Cortex of kidney (tissue), 1 donor: Measurements from ENCODE around the gene MAFB.

ENCODE experiments used
- DNase-seq: peaks from one replicate; lab custom pipeline; 2025; lab: John Stamatoyannopoulos, UW

MAFB gene

DNA sequence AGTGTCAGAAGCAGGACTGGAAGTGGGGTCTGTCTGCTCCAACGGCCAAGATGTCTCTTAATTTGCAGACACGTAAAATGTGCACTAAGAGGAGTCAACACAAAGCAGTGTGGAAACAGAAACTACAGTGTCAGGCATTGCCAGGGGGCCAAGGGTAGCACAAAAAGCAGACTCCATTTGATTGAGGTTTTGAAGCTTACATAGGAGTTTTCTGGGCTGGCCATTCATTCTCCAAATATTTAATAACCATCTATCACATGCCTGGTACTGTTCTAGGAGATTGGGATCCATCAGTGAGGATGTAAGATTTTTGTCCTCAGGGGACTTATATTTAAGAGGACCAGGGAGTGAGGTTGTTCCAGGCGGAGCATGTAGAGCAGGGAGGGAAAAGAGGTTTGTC is 29.5 kb downstream of the MAFB start:
- DNase-seq = no peak

DNA sequence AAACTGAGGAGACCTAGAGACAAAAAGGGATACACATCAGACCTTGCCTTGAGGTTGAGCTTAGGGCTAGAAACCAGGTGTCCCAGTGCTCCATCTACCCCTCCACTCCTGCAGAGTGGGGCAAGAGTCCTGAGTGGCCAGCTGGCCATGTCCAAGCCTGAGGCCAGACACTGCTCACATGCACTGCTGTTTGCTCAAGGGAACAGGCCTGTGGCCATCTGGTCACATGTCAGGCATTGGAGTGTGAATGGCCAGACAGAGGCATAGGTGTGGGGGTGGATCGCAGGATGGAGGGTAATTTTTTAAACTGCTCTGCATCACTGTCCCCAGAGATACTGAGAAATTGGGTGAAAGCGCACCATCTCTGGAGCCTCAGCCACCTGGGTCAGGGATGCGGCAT is 30.5 kb downstream of the MAFB start:
- no peak for DNase-seq

DNA sequence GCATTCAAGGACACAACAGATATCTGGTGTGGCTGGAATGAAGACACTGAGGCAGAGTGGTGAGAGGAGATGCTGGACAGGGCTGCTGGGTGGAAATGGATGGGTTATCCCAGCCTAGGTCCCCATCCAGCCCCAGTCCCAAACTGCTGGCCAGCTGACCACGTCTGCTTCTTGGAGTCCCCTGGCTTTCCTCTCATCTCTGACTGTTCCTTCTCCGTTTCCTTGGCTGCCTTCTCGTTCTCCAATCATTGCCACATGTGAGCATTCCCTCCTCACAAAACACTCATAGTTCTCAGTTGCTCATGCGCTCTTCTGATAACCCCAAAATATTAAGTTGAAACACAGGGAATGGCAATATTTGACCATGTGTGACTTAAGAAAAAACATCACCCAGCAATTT is 31.5 kb downstream of the MAFB start:
- no peak for DNase-seq

DNA sequence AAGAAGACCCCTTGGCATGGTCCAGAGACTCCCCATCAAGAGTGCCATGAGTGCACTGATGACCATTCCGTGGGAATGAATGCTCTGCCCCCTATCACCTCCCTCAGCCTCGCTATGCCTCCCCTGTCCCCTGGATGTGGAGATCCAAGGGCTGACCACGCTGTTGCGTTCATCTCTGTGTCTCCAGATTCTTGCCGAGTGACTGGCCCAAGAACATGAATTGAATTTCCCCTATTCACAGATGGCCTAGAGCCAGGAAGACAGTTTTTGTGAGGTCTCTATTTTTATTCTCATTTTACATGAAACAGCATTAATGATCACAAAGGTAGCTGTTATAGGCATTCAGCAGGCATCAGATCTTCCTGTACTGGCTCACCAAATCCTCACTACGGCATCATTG is 33.6 kb downstream of the MAFB start:
- DNase-seq = no peak

DNA sequence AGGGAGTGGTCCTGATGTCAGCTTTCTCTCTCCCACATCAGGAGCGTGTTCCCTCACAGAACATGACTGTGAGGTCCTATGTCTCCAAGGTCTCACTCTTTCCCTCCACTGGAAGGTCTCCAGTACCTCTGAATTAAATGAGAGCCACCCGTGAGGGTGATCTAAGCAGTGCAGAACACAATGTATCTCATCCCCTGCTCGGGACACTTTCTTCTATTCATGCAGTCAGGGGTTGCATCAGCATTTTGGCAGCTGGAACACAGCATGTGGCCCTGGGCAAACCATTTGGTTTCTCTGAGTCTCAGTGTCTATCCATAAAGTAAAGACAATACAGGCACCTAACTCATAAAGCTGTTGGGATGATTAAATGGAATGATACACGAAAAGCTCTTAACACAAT is 34.2 kb downstream of the MAFB start:
- no peak for DNase-seq

DNA sequence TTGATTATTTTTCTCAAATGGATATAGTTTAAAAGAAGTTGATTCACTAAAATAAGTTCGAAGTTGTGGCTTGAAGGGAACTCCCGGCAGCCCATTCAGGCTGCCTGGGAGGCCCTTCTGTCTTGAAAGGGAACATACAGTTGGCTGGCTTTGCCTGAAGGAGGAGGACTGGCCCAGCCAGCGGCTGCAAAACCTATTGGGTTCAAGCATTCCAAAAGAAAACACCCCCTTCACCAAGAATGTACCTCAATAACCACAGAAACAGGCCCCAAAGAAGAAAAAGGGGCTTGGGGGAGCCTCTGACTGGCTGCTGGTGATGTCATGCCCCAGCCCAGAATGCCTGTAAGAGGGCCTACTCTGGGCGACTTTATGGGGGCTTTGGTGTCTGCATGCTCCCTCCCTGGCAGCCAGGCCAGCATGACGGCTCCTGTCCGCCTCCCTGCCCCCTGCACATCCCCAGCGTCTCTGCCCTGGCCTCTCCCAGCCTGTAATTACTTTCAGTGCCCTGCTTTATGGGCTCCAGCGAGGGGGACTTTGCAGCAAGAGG is 36.5 kb downstream of the MAFB start:
- no peak for DNase-seq

DNA sequence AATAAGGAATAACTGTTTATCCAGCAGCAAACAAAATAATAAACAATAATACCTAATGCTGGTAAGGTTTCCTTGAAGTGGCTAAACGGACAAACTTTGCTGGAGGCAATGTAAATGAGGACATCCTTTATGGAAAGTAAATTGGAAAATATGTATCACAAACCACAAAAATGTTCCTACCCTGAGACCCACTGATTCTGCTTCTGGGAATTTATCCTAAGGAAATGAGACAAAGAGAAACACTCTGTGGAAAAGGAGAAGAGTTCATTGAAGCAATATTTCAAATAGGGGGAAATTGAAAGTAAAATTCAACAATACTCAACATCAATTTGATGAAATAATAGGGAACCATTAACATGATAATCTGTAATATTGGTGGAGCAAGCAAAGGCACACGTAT is 37.9 kb downstream of the MAFB start:
- no peak for DNase-seq

DNA sequence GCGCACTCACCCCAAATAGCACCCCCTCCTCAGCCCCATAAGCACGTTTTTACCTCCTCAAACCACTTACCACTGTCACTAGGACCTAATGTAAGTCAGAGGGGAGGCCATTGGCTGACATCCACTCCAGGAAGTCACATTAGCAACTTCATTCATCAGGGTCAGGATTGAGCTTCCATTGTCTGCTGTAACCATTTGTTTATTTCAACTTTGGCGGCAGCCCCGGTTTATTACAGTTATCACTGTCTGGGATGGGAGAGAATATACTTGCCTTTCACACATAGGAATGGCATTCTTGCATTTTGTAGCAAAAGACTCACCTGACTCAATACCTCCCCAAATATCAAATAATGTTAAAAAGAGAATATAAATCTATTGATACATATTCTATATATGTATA is 38.3 kb downstream of the MAFB start:
- no peak for DNase-seq

DNA sequence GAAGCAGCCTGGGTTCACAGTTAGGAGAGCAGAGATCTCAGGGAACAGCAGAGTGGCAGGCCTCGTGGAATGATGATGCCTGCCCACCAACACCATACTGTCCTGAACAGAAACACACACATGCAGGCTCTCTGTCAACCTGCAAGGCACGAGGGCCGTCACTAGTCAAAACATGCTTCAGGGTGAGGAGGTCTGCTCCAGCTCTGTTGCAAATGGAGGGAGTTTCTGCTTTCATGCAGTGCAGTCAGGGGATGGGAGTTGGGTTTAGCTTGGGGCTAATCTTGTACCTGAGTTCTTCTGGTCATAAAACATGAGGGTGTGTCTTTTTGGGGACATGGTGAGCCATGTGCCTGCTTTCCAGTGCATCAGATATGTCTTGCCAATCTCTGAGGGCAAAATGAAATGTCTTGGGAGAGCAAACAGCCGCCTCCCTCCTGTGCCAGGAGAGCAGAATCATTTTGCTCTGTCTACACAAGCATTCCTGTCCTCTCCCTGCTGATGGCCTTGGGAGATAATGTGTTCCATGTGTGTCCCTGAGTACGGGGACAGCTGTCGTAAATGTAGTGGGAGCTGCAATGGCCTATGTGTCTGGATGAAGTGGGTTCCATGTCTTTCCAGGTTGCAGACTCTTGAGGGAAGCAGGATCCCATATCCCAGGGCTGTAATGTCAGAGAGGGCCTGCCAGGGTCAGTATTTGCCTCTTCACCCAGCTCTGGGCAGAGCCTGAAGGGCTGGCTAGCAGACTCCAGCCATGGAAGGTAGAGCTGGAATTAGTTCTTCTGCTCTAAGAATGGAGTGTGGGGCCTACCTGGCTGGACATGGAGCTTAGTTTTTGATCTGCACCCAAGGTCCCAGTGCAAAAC is 40.6 kb downstream of the MAFB start:
- no peak for DNase-seq

DNA sequence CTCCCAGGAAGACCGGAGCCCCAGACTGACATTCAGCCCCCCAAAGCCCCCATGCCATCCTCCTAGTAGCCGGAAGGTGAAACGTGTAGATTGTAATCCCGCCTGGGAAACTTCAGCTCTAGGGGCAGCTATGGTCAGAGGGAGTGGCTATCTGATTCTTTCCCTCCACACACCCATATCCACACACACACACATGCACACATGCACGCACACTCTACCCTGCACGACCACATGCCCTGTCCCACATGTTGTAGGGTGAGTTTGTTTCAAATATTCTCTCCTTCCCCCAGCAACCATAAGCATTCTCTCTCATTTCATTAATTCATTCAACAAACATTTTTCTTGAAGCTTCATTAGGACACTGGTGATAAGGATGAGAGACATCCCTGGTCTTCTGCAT is 42.2 kb downstream of the MAFB start:
- DNase-seq = no peak

DNA sequence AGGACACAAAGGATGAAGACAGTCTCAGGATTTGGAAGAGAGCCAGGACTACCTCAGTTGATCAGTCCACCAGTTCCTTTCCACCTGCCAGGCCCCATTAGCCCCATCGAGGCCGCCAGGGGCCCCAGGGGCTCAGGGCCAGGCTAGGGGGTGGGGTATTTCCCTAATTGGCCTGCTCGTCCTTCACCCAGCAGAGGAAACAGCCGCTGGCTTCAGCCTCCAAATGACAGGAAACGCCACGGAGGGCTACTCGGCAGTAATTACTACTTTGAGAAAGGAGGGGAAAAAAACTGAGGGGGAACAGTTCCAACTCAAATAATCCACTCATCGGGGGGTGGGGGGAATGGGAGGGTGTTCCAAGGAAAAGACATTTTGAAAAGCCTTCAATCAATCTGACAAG is 42.7 kb downstream of the MAFB start:
- DNase-seq = no peak

DNA sequence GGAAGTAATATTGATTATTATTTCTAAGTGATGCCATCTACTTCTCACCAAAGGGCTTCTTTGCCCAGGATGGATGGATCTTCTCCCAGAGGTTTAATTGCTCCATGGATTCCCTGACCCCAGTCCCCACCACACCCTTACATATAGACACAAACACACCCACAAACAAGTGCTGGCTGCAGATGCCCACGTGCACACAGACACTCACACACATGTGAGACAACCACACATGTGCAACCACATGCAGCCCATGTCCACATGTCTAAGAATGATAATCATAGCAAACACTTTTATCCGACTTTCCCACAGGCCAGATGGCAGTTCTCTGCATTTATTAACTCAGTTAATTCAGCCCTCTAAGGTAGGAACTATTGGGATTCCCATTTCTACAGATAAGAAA is 44.2 kb downstream of the MAFB start:
- no peak for DNase-seq

DNA sequence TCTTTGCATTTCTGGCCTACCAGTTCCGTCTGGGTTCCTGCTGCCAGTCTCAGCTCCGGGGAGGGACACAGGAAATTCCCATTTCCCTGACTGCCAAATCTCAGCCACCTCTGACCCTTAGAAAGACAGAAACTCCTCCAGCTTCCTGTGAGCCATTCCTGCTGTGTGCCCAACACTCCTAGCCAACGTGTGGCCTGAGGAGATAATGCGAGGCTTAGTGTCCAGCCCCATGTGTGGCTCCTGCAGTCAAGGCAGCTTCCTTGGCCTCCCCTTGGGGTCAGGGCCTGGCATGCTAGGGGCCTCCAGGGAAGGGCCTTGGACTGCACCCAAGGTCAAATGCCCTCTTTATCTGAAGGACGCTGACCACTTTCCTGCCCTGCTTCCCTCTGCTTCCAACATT is 45.1 kb downstream of the MAFB start:
- no peak for DNase-seq

DNA sequence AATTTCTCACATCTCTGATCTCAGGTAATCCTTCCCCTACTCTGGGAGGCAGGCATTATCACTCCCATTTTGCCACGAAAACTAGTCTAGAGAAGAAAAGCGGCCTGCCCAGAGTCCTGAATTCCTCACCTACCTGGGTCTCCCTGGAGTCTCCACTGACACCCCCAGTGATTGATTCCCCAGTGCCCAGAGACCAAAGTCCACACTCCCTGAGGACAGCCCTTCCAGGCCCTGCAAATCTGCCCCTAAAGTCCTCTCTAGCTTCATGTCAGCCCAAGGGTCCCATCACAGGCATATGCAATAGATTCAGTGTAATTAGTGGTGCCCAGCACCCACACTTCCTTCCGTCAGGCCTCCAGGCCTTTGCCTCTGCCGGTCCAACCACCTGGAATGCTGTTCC is 47.2 kb downstream of the MAFB start:
- no peak for DNase-seq

DNA sequence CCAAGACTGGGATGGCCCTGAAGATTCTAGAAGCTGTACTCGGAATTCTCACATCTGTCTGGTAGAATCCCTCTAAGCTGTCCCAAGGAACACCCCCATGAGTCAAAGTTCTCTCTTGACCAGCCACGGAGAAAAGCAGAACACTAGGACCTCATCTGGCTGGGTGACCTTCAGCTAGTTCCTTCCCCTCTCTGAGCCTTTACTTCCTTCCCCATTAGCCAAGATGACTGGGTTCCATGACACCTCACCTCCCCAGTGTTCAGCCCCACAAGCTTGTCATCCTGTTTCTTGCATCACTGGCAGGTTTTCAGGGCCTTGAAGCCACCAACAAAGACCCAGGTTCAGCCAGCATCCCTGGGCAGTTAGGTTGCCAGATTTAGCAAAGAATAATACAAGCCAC is 47.8 kb downstream of the MAFB start:
- DNase-seq = no peak

DNA sequence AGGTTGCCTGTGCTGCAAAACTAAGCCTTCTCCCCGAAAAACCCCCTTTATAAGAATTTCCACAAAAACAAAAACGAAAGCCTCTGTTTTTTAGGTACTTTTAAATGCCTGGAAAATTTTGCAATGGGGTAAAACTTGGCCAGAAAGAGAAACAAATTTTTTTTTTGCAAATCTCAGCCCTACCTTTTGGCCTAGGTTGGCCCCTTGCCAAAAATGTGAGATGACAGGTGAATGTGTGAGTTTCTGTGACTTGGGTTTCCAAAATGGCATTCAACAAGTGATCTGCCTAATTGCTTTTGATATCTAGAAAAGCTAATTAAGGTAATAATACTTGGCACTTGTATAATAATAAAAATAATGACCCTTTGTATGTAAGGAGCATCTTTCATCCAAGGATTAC is 48.4 kb downstream of the MAFB start:
- DNase-seq = no peak

DNA sequence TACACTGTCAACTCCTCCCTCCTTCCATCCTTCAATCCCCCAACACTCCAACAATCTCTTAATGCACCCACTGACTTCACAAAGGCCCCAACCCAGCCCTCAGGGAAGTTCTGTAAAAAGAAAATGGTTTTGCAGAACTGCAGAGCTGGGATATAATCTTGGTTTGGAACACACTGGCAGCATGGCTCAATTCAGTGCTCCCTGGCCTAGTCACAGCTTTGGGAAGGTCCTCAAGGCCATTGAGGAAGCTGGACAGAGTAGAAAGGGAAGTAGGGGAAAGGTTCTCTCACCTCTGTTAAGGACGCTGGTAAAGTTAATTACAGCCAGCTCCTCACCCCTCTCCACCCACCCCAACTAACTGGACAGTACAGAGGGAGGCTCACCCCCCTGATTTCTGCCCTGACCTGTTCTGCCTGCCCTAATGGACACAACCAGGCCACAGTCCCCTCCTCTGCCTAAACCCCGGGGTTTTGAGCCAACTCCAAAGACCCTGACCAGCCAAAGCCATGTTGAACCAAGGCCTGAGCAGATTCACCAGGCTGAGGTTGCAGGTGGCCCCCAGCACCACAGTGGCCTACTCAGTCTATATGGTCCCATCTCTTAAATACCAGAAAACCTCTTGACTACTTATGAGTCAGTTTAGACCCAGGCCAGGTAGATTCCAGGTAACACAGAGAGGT is 49.2 kb downstream of the MAFB start:
- DNase-seq = no peak

DNA sequence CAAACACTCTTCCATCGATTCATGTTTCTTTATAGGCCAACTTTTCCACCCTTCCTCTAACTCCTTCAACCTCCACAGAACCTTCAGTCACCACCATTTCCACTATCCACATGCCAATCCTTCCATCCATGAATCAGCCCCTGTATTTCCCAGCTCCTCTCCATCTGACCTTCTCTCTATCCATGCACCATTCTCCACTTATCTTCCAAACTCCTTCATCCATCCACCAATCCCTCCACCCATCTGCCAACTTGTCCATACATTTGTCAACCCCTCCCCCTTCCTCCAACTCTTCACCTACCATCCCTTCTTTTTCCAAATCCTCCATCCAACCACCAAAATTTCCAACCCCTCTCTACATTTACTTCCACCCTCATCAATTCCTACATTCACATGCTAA is 49.9 kb downstream of the MAFB start:
- no peak for DNase-seq

DNA sequence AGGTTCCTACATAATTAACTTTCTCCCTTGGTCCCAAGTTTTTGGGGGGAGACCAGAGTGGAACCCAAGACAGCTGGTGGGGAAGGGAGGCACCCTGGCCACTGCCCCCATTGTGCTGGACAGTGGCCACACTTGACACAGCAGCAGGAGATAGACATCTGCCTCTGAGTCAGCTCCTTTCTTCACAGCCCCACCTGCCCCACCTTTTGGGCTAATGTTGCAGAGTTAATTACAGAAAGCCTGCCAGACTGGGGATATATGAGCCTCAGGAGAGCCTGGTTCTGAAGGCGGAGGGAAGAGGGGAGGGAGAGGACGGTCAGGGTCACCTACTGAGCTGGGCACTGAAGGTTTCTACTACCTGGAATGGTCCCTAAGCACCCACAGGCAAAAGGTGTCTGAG is 50.6 kb downstream of the MAFB start:
- no peak for DNase-seq

DNA sequence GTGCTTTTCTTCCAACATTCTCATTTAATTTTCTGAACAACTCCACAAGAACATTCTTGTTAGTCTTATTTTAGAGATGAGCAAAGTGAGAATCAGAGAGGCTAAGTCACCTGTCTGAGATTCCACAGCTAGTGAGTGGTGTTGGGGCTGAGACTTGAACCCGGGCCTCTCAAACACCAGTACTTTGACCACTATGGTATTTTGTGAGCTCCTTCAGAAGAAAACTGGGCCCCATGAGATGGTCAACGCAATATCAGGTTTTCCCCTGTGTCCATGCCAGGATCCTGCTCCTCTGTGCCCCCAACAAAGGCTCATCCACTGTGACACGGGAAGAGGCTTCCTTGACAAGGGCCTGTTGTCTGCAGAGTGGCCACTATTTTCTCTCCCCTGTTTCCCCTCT is 51.9 kb downstream of the MAFB start:
- no peak for DNase-seq

DNA sequence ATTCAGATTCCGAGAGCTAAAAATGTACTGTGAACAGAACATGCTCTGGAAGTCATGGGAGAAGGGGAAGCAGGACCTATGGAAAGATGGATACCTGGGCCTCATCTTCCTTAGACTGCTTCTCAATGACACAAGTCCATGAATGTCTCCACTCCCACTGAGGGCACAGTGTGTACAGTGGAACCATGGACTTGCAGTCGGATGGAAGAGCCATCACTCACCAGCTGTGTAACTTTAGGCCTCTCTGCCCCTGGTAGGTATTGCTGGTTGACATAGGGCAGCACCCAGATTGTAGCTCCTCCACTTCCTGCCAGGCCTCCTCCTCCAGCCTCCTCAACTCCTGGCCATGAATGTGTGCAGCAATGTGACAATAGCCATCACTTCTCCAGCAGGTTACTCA is 52.5 kb downstream of the MAFB start:
- DNase-seq = no peak

DNA sequence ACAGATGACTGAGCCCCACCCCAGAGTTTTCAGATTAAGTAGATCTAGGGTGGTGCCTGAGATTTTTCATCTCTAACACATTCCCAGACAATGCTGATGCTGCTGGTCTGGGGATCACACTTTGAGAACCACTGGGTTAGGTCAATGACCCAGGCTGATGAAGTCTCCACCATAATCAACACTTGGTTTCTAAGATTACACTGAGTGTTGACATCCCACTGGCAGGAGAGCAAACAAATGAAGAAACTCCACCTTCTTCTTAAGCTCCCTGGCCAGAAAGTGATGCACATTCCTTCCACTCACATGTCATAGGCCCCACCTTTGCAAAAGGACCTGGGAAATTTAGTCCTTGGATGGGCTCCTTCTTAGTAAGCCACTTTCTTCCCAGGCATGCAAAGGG is 53.1 kb downstream of the MAFB start:
- DNase-seq = no peak
